ENCODE measurements around the gene PPP3CA.
"Not testable (repeated sequence)": the region's sequence is repeated elsewhere in the genome, so short reads cannot be mapped to it uniquely, and the experiment has no call there.

Gene PPP3CA

DNA sequence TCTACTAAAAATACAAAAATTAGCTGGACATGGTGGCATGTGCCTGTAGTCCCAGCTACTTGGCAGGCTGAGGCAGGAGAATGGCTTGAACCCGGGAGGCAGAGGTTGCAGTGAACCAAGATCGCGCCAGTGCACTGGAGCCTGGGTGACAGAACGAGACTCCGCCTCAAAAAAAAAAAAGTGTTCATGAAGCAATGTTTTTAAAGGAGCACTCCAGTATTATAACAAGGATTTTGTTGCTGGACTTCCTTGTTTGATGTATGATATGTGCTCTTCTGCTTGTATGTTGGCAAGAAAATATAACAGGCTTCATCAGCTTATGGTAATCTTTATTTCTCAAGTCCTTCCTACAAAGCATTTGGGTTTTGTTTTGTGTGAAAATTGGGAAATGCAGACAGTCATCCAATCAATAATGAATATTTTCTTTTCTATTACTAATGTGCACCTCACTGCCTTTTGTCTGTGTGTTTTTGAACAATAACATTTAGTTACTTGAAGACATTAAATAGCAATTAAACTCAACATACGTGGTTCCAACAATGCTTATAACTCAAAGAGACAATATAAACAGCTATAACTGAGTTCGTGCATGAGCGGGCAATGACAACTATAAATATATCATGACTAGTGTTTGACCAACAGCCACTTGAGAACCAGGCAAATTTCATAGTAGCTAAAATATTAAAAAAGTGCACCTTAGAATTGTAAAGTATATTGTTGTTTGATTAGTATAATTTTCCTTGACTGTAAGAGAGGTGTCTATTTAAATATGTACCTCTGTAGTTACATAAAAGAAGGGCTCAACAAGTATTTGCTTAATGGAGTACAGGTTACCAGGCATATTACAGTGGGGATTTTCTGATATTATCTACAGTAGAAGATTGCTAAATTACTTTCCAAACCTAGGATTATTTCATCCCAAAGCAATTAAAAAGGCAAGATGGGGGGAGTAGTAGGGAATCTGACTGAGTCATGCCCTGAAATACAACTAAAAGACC lies 210.7 kb downstream of the PPP3CA start:
- Histone ChIP-seq H3K27me3 (ENCODE audit: insufficient read depth, low read length) (no peaks in the 10 kb centered on the region), H3K79me2 (ENCODE audit: insufficient read depth, low read length) (0 out of 2 replicates have a peak, but pooled peaks cover 4% of the 10 kb centered on the region), H2AFZ (ENCODE audit: low read length) (no peak overlapping the region), H3K9ac (ENCODE audit: low read length) (peak overlapping the region; percentile 9; the same call in 1 of the 2 replicates), H4K20me1 (ENCODE audit: insufficient read depth, low read length) (no peaks in the 10 kb centered on the region), H3K9me2 (ENCODE audit: low read depth, low read length) (no peaks in the 10 kb centered on the region), H3F3A (ENCODE audit: insufficient read depth, low read length) (no peaks in the 10 kb centered on the region), H3K36me3 (ENCODE audit: insufficient read depth, low read length) (no peaks in the 10 kb centered on the region), H3K4me3 (ENCODE audit: low read depth, low read length, poor library complexity, severe bottlenecking) (peak overlapping the region; percentile 26), H3K4me1 (ENCODE audit: insufficient read depth, low read length, severe bottlenecking) (peaks cover 61% of the 10 kb centered on the region), H3K9me3 (ENCODE audit: low read length) (no peaks in the 10 kb centered on the region), H3K4me2 (ENCODE audit: low read length) (peak overlapping the region; percentile 43), H3K27ac (ENCODE audit: low read depth, low read length, poor library complexity, severe bottlenecking) (peak overlapping the region; percentile 62)
- no peak for TF ChIP-seq EZH2 (IDR thresholded peaks at IDR 0.05; ENCODE audit: borderline replicate concordance, low read length)
- TF ChIP-seq, protein P1, sequence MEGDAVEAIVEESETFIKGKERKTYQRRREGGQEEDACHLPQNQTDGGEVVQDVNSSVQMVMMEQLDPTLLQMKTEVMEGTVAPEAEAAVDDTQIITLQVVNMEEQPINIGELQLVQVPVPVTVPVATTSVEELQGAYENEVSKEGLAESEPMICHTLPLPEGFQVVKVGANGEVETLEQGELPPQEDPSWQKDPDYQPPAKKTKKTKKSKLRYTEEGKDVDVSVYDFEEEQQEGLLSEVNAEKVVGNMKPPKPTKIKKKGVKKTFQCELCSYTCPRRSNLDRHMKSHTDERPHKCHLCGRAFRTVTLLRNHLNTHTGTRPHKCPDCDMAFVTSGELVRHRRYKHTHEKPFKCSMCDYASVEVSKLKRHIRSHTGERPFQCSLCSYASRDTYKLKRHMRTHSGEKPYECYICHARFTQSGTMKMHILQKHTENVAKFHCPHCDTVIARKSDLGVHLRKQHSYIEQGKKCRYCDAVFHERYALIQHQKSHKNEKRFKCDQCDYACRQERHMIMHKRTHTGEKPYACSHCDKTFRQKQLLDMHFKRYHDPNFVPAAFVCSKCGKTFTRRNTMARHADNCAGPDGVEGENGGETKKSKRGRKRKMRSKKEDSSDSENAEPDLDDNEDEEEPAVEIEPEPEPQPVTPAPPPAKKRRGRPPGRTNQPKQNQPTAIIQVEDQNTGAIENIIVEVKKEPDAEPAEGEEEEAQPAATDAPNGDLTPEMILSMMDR (IDR thresholded peaks at IDR 0.05; ENCODE audit: low read length), result no peak

DNA sequence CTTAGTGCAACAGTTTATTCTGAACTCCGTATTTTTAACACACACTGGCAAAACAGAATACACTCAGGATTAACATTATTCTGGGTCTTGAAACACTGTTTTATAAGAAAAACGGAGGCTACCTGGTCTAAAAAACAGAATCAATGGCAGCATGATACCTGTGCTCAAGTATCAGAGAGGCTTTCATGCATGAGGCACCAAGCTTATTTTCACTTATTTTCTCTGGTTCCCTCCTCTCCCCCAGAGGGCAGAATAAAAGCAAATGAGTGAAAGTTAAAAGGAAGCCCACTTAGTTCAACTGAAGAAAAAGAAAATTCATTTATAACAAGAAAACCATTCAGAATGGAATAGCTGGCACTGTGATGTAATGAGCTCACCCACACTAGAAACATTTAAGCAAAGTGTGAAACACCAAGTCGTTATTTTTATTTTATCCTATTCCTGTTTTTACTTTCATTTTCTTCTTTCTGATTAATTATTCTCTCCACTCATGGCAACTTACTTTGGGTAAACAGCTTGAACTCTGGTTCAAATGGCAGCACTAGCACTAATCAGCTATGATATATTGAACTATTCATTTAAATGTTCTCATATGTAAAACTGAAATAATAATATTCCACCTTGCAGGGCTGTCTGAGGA lies 211.8 kb downstream of the PPP3CA start:
- Histone ChIP-seq H3K9ac (ENCODE audit: low read length) (peak overlapping the region; percentile 1; the same call in 1 of the 2 replicates), H3K4me1 (ENCODE audit: insufficient read depth, low read length, severe bottlenecking) (peaks cover 49% of the 10 kb centered on the region), H3K36me3 (ENCODE audit: insufficient read depth, low read length) (no peaks in the 10 kb centered on the region), H2AFZ (ENCODE audit: low read length) (no peak overlapping the region), H3K9me3 (ENCODE audit: low read length) (no peaks in the 10 kb centered on the region), H3K4me3 (ENCODE audit: low read depth, low read length, poor library complexity, severe bottlenecking) (peak overlapping the region; percentile 26), H3K4me2 (ENCODE audit: low read length) (peak overlapping the region; percentile 43), H3K79me2 (ENCODE audit: insufficient read depth, low read length) (0 out of 2 replicates have a peak, but pooled peaks cover 4% of the 10 kb centered on the region), H3F3A (ENCODE audit: insufficient read depth, low read length) (no peaks in the 10 kb centered on the region), H3K27ac (ENCODE audit: low read depth, low read length, poor library complexity, severe bottlenecking) (peak overlapping the region; percentile 62), H4K20me1 (ENCODE audit: insufficient read depth, low read length) (no peaks in the 10 kb centered on the region), H3K27me3 (ENCODE audit: insufficient read depth, low read length) (no peaks in the 10 kb centered on the region), H3K9me2 (ENCODE audit: low read depth, low read length) (no peaks in the 10 kb centered on the region)
- no peak for TF ChIP-seq EZH2 (IDR thresholded peaks at IDR 0.05; ENCODE audit: borderline replicate concordance, low read length)
- TF ChIP-seq, protein P1 (IDR thresholded peaks at IDR 0.05; ENCODE audit: low read length), result no peak; the same call in 1 of the 2 replicates

DNA sequence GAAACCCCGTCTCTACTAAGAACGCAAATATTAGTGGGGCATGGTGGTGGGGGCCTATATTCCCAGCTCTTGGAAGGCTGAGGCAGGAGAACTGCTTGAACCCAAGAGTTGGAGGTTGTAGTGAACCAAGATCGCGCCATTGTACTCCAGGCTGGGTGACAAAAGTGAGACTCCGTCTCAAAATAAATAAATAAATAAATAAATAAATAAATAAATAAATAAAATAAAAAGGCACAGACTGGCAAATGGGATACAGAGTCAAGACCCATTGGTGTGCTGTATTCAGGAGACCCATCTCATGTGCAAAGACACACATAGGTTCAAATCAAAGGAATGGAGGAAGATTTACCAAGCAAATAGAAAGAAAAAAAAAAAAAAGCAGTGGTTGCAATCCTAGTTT lies 216.3 kb downstream of the PPP3CA start:
- H3K4me2 ChIP-seq (ENCODE audit: low read length); H3K27me3 ChIP-seq (ENCODE audit: insufficient read depth, low read length); H3F3A ChIP-seq (ENCODE audit: insufficient read depth, low read length); H3K9ac ChIP-seq (ENCODE audit: low read length); H3K4me3 ChIP-seq (ENCODE audit: low read depth, low read length, poor library complexity, severe bottlenecking); H3K36me3 ChIP-seq (ENCODE audit: insufficient read depth, low read length); H3K79me2 ChIP-seq (ENCODE audit: insufficient read depth, low read length); H3K9me2 ChIP-seq (ENCODE audit: low read depth, low read length); H3K9me3 ChIP-seq (ENCODE audit: low read length); H2AFZ ChIP-seq (ENCODE audit: low read length); H4K20me1 ChIP-seq (ENCODE audit: insufficient read depth, low read length); H3K27ac ChIP-seq (ENCODE audit: low read depth, low read length, poor library complexity, severe bottlenecking): not testable (repeated sequence)
- H3K4me1 ChIP-seq (ENCODE audit: insufficient read depth, low read length, severe bottlenecking), result peaks cover 41% of the 10 kb centered on the region

DNA sequence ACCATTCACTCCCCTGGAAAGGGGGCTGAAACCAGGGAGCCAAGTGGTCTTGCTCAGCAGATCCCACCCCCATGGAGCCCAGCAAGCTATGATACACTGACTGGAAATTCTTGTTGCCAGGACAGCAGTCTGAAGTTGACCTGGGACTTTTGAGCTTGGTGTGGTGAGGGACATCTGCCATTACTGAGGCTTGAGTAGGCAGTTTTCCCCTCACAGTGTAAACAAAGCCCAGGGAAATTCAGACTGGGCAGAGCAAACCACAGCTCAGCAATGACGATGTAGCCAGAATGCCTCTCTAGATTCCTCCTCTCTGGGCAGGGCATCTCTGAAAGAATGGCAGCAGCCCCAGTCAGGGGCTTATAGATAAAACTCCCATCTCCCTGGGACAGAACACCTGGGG lies 218.4 kb downstream of the PPP3CA start:
- Histone ChIP-seq H3K4me1 (ENCODE audit: insufficient read depth, low read length, severe bottlenecking) (peaks cover 46% of the 10 kb centered on the region), H3K27ac (ENCODE audit: low read depth, low read length, poor library complexity, severe bottlenecking) (peak overlapping the region; percentile 19), H3K79me2 (ENCODE audit: insufficient read depth, low read length) (peaks cover 15% of the 10 kb centered on the region; the same call in 1 of the 2 replicates)
- not testable (repeated sequence) for H3K9me3 ChIP-seq (ENCODE audit: low read length); H3K9me2 ChIP-seq (ENCODE audit: low read depth, low read length); H4K20me1 ChIP-seq (ENCODE audit: insufficient read depth, low read length); H2AFZ ChIP-seq (ENCODE audit: low read length); H3K4me2 ChIP-seq (ENCODE audit: low read length); H3K9ac ChIP-seq (ENCODE audit: low read length); H3F3A ChIP-seq (ENCODE audit: insufficient read depth, low read length); H3K36me3 ChIP-seq (ENCODE audit: insufficient read depth, low read length); H3K27me3 ChIP-seq (ENCODE audit: insufficient read depth, low read length); H3K4me3 ChIP-seq (ENCODE audit: low read depth, low read length, poor library complexity, severe bottlenecking)
